ENCODE data around the gene DLG2. TPM values are rescaled to one million over a fixed set of nuclear protein-coding genes. Genes with fewer than 3 reads are reported as not detected.

Gene DLG2
- total and polyA plus RNA-seq, 9 of the 15 experiments (the other 6 are each of a cell fraction or from before 2014, with no cell fraction given) = 0.52 to 1.6 (median 0.95) TPM

DNA sequence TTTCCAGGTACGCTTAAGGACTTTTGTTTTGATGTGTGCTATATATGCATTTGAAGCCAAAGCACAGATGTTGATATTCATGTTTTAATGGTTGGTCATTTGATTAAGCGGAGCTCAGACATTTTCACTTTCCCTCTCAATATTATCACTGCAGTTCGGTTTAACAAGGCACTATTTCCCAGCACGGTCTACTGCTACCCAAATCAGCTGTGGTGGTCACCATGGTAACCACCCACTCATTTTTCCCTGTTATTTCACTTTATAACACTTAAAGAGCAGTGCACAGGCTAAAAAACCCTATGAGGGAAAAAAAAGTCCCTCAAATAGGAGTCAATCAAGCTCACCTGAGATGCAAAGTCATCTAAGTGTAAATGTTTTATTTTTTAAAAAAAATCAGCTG lies 1901.4 kb downstream of the DLG2 start:
- H2AFZ ChIP-seq (ENCODE audit: low read depth, low read length) = no peak overlapping the region
- no TSS peak for BruUV-seq (replicated peaks)
- H3K36me3 ChIP-seq (ENCODE audit: control insufficient read depth, insufficient read depth, low read length) = no peaks in the 10 kb centered on the region
- H3K9ac ChIP-seq (ENCODE audit: insufficient read depth in 1 of 2, low read depth in 2 of 2, low read length in 2 of 2) = no peak overlapping the region
- H3K4me1 ChIP-seq (replicated peaks in 1 of 2; ENCODE audit: control insufficient read depth in 2 of 2, insufficient read depth in 2 of 2, low read length in 2 of 2) = no peaks in the 10 kb centered on the region; a peak in 1 of 5 replicates
- no peaks in the 10 kb centered on the region for H4K20me1 ChIP-seq (replicated peaks; ENCODE audit: control insufficient read depth, insufficient read depth, low read length)
- DNase-seq (ENCODE audit: extremely low read depth in 1 of 4, low spot score in 3 of 4) (no peak), FAIRE-seq (no peak), ATAC-seq (no peak)
- no peaks in the 10 kb centered on the region for H3K79me2 ChIP-seq (ENCODE audit: control insufficient read depth, insufficient read depth, low read length)
- no peaks in the 10 kb centered on the region for H3K9me1 ChIP-seq (ENCODE audit: control insufficient read depth, insufficient read depth, low read length)
- no peak overlapping the region for H3K4me3 ChIP-seq
- intact Hi-C loops (cut with micrococcal nuclease) = loop anchor here (10.0 kb wide), 1 partner anchor 491 kb away; no protein-coding TSS in a partner anchor
- TF ChIP-seq TGIF2 (CRISPR knock-in tag; IDR thresholded peaks at IDR 0.05) (no peak), RFX1 (IDR thresholded peaks at IDR 0.05) (peak; percentile 69), MECOM (CRISPR knock-in tag; IDR thresholded peaks at IDR 0.05) (no peak), BRD4 (IDR thresholded peaks at IDR 0.05) (no peak), RNF219 (CRISPR knock-in tag; IDR thresholded peaks at IDR 0.05) (no peak), STAT5A (IDR thresholded peaks at IDR 0.05; ENCODE audit: borderline replicate concordance, low read length) (no peak)
- CTCF ChIA-PET (ENCODE audit: low intra/inter-chr PET ratio) = no interaction called here
- no peak overlapping the region for H3K27ac ChIP-seq (ENCODE audit: extremely low read depth, low read depth, low read length)
- 6% methylated on average over 4 of the region's 4 CpGs for WGBS (ENCODE audit: insufficient coverage, low coverage, missing lambda C conversion rate)
- no peaks in the 10 kb centered on the region for H3K9me3 ChIP-seq (replicated peaks; ENCODE audit: control insufficient read depth, insufficient read depth, low read depth, low read length)
- POLR2A ChIA-PET = no interaction called here
- no peak overlapping the region for H3K4me2 ChIP-seq (ENCODE audit: insufficient read depth, low read length)
- in situ Hi-C loops (cut with MboI) = no loop called here
- no peaks in the 10 kb centered on the region for H3K27me3 ChIP-seq (ENCODE audit: control insufficient read depth in 2 of 2, insufficient read depth in 2 of 2, low read length in 2 of 2)

Data from K562 (cell line).